ENCODE data around the gene RCC2.

GRCh38 chr1:17409391-17409811 lies 30.1 kb downstream of the RCC2 start:
- TF ChIP-seq CTCF (conservative IDR thresholded peaks at IDR 0.05) (no peak), ZFX (IDR thresholded peaks at IDR 0.05) (no peak)

Measured in C4-2B (cell line).